ENCODE results near the gene NME9. TPM values are rescaled to one million over a fixed set of nuclear protein-coding genes. Genes with fewer than 3 reads are reported as not detected.

The NME9 gene
- total RNA-seq, 4 donors from 2014 or later: 0.38 to 7.3 (median 2.0) TPM; not detected in 1

GRCh38 chr3:138373087-138373735, 43.6 kb upstream of the NME9 start:
- H3K27me3 ChIP-seq: no peaks in the 10 kb centered on the region
- no peak for DNase-seq
- H3K4me1 ChIP-seq: peaks cover 52 to 57% of the 10 kb centered on the region in 2 donors
- no peaks in the 10 kb centered on the region for H3K9me3 ChIP-seq
- ATAC-seq: no peak
- peak overlapping the region in 1 of 4 donors; percentile 39 for H3K27ac ChIP-seq
- in situ Hi-C loops (cut with MboI; ENCODE audit: low sequenced_read_pairs in 4 of 4): no loop called here
- no peak for TF ChIP-seq POLR2A (IDR thresholded peaks at IDR 0.05)
- no peak for TF ChIP-seq CTCF (IDR thresholded peaks at IDR 0.05 in 4 of 5, conservative IDR thresholded peaks at IDR 0.05 in 1 of 5)
- intact Hi-C loops (cut with DNase I; ENCODE audit: low total_unique reads): no loop called here
- H3K36me3 ChIP-seq: peaks cover 0 to under 1% of the 10 kb centered on the region in 2 donors
- no peak overlapping the region for H3K4me3 ChIP-seq

- no peak for DNase-seq
- H3K27me3 ChIP-seq: no peaks in the 10 kb centered on the region
- peaks cover 51% of the 10 kb centered on the region in 2 donors for H3K4me1 ChIP-seq
- in situ Hi-C loops (cut with MboI; ENCODE audit: low sequenced_read_pairs in 4 of 4): no loop called here
- H3K4me3 ChIP-seq: no peak overlapping the region
- peak overlapping the region in 2 of 4 donors; percentile 7 to 15 for H3K27ac ChIP-seq
- H3K36me3 ChIP-seq: no peaks in the 10 kb centered on the region
- intact Hi-C loops (cut with DNase I; ENCODE audit: low total_unique reads): no loop called here
- H3K9me3 ChIP-seq: no peaks in the 10 kb centered on the region
- ATAC-seq: no peak
- no peak for TF ChIP-seq POLR2A (IDR thresholded peaks at IDR 0.05)
- TF ChIP-seq CTCF (IDR thresholded peaks at IDR 0.05 in 4 of 5, conservative IDR thresholded peaks at IDR 0.05 in 1 of 5): no peak
Observed at GRCh38 chr3:138371070-138371965, 41.7 kb upstream of the NME9 start.

GRCh38 chr3:138370321-138370720, 40.7 kb upstream of the NME9 start:
- peak overlapping the region in 2 of 4 donors; percentile 18 to 57 for H3K27ac ChIP-seq
- DNase-seq (no peak), ATAC-seq (no peak)
- no peak for TF ChIP-seq CTCF (IDR thresholded peaks at IDR 0.05 in 4 of 5, conservative IDR thresholded peaks at IDR 0.05 in 1 of 5)
- no peaks in the 10 kb centered on the region for H3K9me3 ChIP-seq
- H3K4me1 ChIP-seq: peaks cover 48 to 50% of the 10 kb centered on the region in 2 donors
- no peak overlapping the region for H3K4me3 ChIP-seq
- no peaks in the 10 kb centered on the region for H3K36me3 ChIP-seq
- H3K27me3 ChIP-seq: no peaks in the 10 kb centered on the region
- in situ Hi-C loops (cut with MboI; ENCODE audit: low sequenced_read_pairs in 4 of 4) (no loop called here), intact Hi-C loops (cut with DNase I; ENCODE audit: low total_unique reads) (no loop called here)

- H3K36me3 ChIP-seq: no peaks in the 10 kb centered on the region
- H3K4me1 ChIP-seq: peaks cover 50% of the 10 kb centered on the region in 2 donors
- DNase-seq (no peak), ATAC-seq (no peak)
- TF ChIP-seq CTCF (IDR thresholded peaks at IDR 0.05 in 4 of 5, conservative IDR thresholded peaks at IDR 0.05 in 1 of 5): no peak
- no peak for TF ChIP-seq POLR2A (IDR thresholded peaks at IDR 0.05)
- H3K9me3 ChIP-seq: no peaks in the 10 kb centered on the region
- peak overlapping the region in 2 of 4 donors; percentile 45 to 57 for H3K27ac ChIP-seq
- intact Hi-C loops (cut with DNase I; ENCODE audit: low total_unique reads): no loop called here
- in situ Hi-C loops (cut with MboI; ENCODE audit: low sequenced_read_pairs in 4 of 4): no loop called here
- no peak overlapping the region for H3K4me3 ChIP-seq
- no peaks in the 10 kb centered on the region for H3K27me3 ChIP-seq
Observed at GRCh38 chr3:138369151-138369900, 39.7 kb upstream of the NME9 start.
